ENCODE results near the gene NAXE.
A peak's percentile ranks its signal among the peaks of the same experiment; 100 is the strongest.

NAXE gene

GRCh38 chr1:156571261-156571852, 20.2 kb upstream of the NAXE start:
- H3K9ac ChIP-seq (ENCODE audit: low read length) = peak overlapping the region; percentile 77
- H3K4me1 ChIP-seq (ENCODE audit: control insufficient read depth, insufficient read depth, low read length) = peaks cover 9% of the 10 kb centered on the region; the same call in 1 of the 2 replicates
- H3K4me3 ChIP-seq (ENCODE audit: low read depth, low read length) = peak overlapping the region; percentile 86
- no peaks in the 10 kb centered on the region for H3K27me3 ChIP-seq (ENCODE audit: control insufficient read depth, insufficient read depth, low read length)
- no peak overlapping the region for H3K27ac ChIP-seq (ENCODE audit: low read depth, low read length)
- no peaks in the 10 kb centered on the region for H3K9me3 ChIP-seq (ENCODE audit: control insufficient read depth, insufficient read depth, low read depth, low read length)
- peaks cover 22% of the 10 kb centered on the region for H3K36me3 ChIP-seq (ENCODE audit: control insufficient read depth, insufficient read depth, low read length)

DNA sequence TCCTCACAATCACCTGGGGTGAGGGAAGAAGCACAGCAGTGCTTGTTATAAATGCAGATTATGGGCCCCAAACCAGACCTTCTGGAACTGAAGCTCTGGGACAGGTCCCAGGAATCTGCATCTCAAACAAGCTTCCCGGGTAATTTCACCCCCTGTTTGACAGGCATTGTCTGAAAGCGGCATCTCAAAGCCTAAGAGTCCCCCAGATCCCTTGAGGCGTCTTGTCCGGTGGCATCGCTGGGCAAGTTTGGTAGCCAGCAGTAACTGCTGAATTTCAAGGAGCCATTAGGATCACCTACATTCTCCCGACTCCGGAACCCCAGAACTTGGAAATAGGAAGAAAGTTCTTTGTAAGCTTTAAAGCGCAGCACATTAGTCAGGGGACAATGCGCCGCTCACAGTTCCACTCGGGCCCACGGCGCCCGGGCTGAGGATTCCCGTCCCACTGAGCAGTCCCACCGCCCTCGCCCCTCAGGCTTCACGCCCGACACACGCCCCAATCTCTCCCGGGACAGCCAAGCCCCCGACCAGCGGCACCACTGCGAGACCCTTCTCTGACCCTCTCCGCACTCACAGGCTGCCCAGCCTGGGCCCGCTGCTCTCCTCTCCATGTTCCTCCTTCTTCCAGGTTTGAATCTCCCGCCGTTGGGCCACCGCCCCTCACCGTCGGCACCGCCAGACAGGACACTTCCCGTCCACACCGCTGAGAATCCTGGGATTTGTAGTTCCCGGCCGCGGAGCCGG, 19.5 kb upstream of the NAXE start, which contains the start of gene IQGAP3:
IQGAP3 (minus strand) TSS at position 647 of the 744 bp plus-strand sequence; CDS start at position 611, 36 bp downstream.
- Histone ChIP-seq H3K4me3 (ENCODE audit: low read depth, low read length) (peak within 1 kb of the TSS; percentile 86), H3K27ac (ENCODE audit: low read depth, low read length) (no peak within 1 kb of the TSS), H3K27me3 (ENCODE audit: control insufficient read depth, insufficient read depth, low read length) (no peaks in the 10 kb centered on the region), H3K9me3 (ENCODE audit: control insufficient read depth, insufficient read depth, low read depth, low read length) (no peaks in the 10 kb centered on the region), H3K36me3 (ENCODE audit: control insufficient read depth, insufficient read depth, low read length) (peaks cover 18% of the 10 kb centered on the region; the same call in 1 of the 2 replicates), H3K9ac (ENCODE audit: low read length) (peak within 1 kb of the TSS; percentile 77), H3K4me1 (ENCODE audit: control insufficient read depth, insufficient read depth, low read length) (peaks cover 9% of the 10 kb centered on the region; the same call in 1 of the 2 replicates)

- Histone ChIP-seq H3K27me3 (ENCODE audit: control insufficient read depth, insufficient read depth, low read length) (no peaks in the 10 kb centered on the region), H3K9ac (ENCODE audit: low read length) (no peak overlapping the region), H3K36me3 (ENCODE audit: control insufficient read depth, insufficient read depth, low read length) (peaks cover 13% of the 10 kb centered on the region; the same call in 1 of the 2 replicates), H3K9me3 (ENCODE audit: control insufficient read depth, insufficient read depth, low read depth, low read length) (no peaks in the 10 kb centered on the region), H3K27ac (ENCODE audit: low read depth, low read length) (no peak overlapping the region), H3K4me3 (ENCODE audit: low read depth, low read length) (peak overlapping the region; percentile 86), H3K4me1 (ENCODE audit: control insufficient read depth, insufficient read depth, low read length) (peaks cover 9% of the 10 kb centered on the region; the same call in 1 of the 2 replicates)
Observed at GRCh38 chr1:156572663-156573018, 18.9 kb upstream of the NAXE start.

GRCh38 chr1:156574039-156574633, 17.4 kb upstream of the NAXE start:
- no peaks in the 10 kb centered on the region for H3K9me3 ChIP-seq (ENCODE audit: control insufficient read depth, insufficient read depth, low read depth, low read length)
- H3K27ac ChIP-seq (ENCODE audit: low read depth, low read length) = no peak overlapping the region
- peaks cover 9% of the 10 kb centered on the region; the same call in 1 of the 2 replicates for H3K4me1 ChIP-seq (ENCODE audit: control insufficient read depth, insufficient read depth, low read length)
- H3K4me3 ChIP-seq (ENCODE audit: low read depth, low read length) = no peak overlapping the region
- H3K9ac ChIP-seq (ENCODE audit: low read length) = no peak overlapping the region
- H3K36me3 ChIP-seq (ENCODE audit: control insufficient read depth, insufficient read depth, low read length) = peaks cover 5% of the 10 kb centered on the region; the same call in 1 of the 2 replicates
- no peaks in the 10 kb centered on the region for H3K27me3 ChIP-seq (ENCODE audit: control insufficient read depth, insufficient read depth, low read length)

DNA sequence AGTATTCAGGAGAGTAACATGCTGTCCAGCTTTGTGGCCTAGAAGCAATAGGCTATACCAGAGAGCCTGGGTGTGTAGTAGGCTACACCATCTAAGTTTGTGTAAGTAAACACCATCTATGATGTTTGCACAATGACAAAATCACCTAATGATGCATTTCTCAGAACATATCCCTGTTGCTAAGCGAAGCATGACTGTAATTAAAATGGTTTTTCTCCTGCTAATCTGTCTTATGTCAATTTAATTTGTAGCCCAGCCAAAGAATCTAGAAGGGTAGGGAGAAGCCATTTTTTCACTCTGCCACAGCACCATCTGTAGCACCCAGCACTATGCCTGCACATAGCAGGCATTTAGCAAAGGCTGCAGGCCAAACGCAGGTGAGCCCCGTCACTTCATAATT, 14.0 kb upstream of the NAXE start:
- H3K4me1 ChIP-seq (ENCODE audit: control insufficient read depth, insufficient read depth, low read length) = no peaks in the 10 kb centered on the region
- H3K27me3 ChIP-seq (ENCODE audit: control insufficient read depth, insufficient read depth, low read length) = no peaks in the 10 kb centered on the region
- no peak overlapping the region for H3K27ac ChIP-seq (ENCODE audit: low read depth, low read length)
- no peak overlapping the region for H3K4me3 ChIP-seq (ENCODE audit: low read depth, low read length)
- no peaks in the 10 kb centered on the region for H3K9me3 ChIP-seq (ENCODE audit: control insufficient read depth, insufficient read depth, low read depth, low read length)
- no peaks in the 10 kb centered on the region for H3K36me3 ChIP-seq (ENCODE audit: control insufficient read depth, insufficient read depth, low read length)
- no peak overlapping the region for H3K9ac ChIP-seq (ENCODE audit: low read length)

GRCh38 chr1:156578055-156578454, 13.5 kb upstream of the NAXE start:
- H3K4me1 ChIP-seq (ENCODE audit: control insufficient read depth, insufficient read depth, low read length) = no peaks in the 10 kb centered on the region
- H3K9ac ChIP-seq (ENCODE audit: low read length) = no peak overlapping the region
- no peak overlapping the region for H3K4me3 ChIP-seq (ENCODE audit: low read depth, low read length)
- H3K9me3 ChIP-seq (ENCODE audit: control insufficient read depth, insufficient read depth, low read depth, low read length) = no peaks in the 10 kb centered on the region
- no peaks in the 10 kb centered on the region for H3K36me3 ChIP-seq (ENCODE audit: control insufficient read depth, insufficient read depth, low read length)
- H3K27me3 ChIP-seq (ENCODE audit: control insufficient read depth, insufficient read depth, low read length) = no peaks in the 10 kb centered on the region
- no peak overlapping the region for H3K27ac ChIP-seq (ENCODE audit: low read depth, low read length)

DNA sequence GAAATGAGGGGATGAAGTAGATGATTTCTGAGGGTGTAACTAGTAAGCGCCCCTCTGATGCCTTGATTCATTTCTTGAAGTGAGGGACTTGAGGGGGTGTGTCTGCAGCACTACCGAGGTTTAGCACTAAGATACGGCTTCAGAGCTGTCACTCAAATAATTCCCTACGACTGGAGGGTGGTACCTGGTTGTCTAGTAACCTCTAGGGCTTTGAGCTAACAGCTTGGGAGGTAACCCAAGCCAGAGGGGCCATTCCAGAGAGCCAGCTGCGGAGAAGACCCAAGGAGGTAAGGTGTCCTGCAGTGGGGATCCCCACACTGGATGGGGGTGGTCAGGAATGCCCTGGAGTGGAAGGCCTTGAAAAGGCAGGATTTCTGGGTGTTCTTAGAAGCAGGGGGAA, 12.1 kb upstream of the NAXE start, which contains the start of gene TTC24:
TTC24 (plus strand) TSS at position 252 of the 400 bp plus-strand sequence. CDS start 1,642 bp downstream, outside the sequence.
- Histone ChIP-seq H3K36me3 (ENCODE audit: control insufficient read depth, insufficient read depth, low read length) (no peaks in the 10 kb centered on the region), H3K9ac (ENCODE audit: low read length) (no peak within 1 kb of the TSS)

GRCh38 chr1:156581661-156582387, 9.8 kb upstream of the NAXE start:
- H3K4me1 ChIP-seq (ENCODE audit: control insufficient read depth, insufficient read depth, low read length) = peaks cover 10% of the 10 kb centered on the region
- H3K27me3 ChIP-seq (ENCODE audit: control insufficient read depth, insufficient read depth, low read length) = no peaks in the 10 kb centered on the region
- no peak overlapping the region for H3K27ac ChIP-seq (ENCODE audit: low read depth, low read length)
- H3K36me3 ChIP-seq (ENCODE audit: control insufficient read depth, insufficient read depth, low read length) = no peaks in the 10 kb centered on the region
- no peak overlapping the region for H3K9ac ChIP-seq (ENCODE audit: low read length)
- H3K4me3 ChIP-seq (ENCODE audit: low read depth, low read length) = no peak overlapping the region
- no peaks in the 10 kb centered on the region for H3K9me3 ChIP-seq (ENCODE audit: control insufficient read depth, insufficient read depth, low read depth, low read length)

More for the DNA sequence above, 12.1 kb upstream of the NAXE start, which contains the start of gene TTC24:
- Histone ChIP-seq H3K4me1 (ENCODE audit: control insufficient read depth, insufficient read depth, low read length) (peaks cover 2% of the 10 kb centered on the region), H3K4me3 (ENCODE audit: low read depth, low read length) (no peak within 1 kb of the TSS), H3K27ac (ENCODE audit: low read depth, low read length) (no peak within 1 kb of the TSS), H3K27me3 (ENCODE audit: control insufficient read depth, insufficient read depth, low read length) (no peaks in the 10 kb centered on the region), H3K9me3 (ENCODE audit: control insufficient read depth, insufficient read depth, low read depth, low read length) (no peaks in the 10 kb centered on the region)

DNA sequence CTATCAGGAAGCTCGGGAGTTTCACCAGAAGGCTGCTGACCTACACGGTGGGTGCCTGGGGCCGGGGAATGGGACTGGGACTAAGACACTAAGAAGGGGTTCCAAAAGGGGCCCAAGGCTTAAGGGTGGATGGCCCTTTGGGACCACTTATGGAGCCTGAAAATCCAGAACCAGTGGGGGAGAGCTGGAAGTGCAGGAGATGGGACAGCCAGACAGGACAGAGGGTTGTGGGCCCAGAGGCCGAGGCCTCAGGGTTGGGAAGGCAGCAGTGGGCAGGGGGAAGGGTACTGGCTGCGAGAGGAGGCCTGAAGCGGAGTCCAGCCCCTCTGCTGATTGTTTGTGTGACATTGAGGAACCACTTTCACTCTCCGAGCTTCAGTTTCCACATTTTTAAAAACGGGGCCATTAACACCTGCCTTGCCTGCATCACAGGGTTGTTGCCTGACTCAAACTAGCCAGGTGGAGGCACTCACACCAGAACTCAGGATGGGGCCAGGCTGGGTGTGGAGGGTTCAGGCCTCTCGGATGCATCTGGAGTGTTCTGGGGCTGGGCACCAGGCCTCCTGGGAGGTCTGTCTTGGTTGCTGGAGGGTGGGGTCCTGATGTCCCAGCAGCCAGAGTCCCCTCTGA, 9.1 kb upstream of the NAXE start:
- Histone ChIP-seq H3K9ac (ENCODE audit: low read length) (no peak overlapping the region), H3K27ac (ENCODE audit: low read depth, low read length) (no peak overlapping the region), H3K9me3 (ENCODE audit: control insufficient read depth, insufficient read depth, low read depth, low read length) (no peaks in the 10 kb centered on the region), H3K27me3 (ENCODE audit: control insufficient read depth, insufficient read depth, low read length) (no peaks in the 10 kb centered on the region), H3K4me3 (ENCODE audit: low read depth, low read length) (no peak overlapping the region), H3K4me1 (ENCODE audit: control insufficient read depth, insufficient read depth, low read length) (peaks cover 10% of the 10 kb centered on the region), H3K36me3 (ENCODE audit: control insufficient read depth, insufficient read depth, low read length) (no peaks in the 10 kb centered on the region)

- peaks cover 10% of the 10 kb centered on the region for H3K4me1 ChIP-seq (ENCODE audit: control insufficient read depth, insufficient read depth, low read length)
Observed at GRCh38 chr1:156583821-156584622, 7.6 kb upstream of the NAXE start.

More at GRCh38 chr1:156583821-156584622, 7.6 kb upstream of the NAXE start:
- Histone ChIP-seq H3K27ac (ENCODE audit: low read depth, low read length) (no peak overlapping the region), H3K36me3 (ENCODE audit: control insufficient read depth, insufficient read depth, low read length) (no peaks in the 10 kb centered on the region), H3K9ac (ENCODE audit: low read length) (no peak overlapping the region), H3K27me3 (ENCODE audit: control insufficient read depth, insufficient read depth, low read length) (no peaks in the 10 kb centered on the region), H3K9me3 (ENCODE audit: control insufficient read depth, insufficient read depth, low read depth, low read length) (no peaks in the 10 kb centered on the region), H3K4me3 (ENCODE audit: low read depth, low read length) (no peak overlapping the region)
